Common myeloid progenitor, CD34-positive (primary cell): Measurements from ENCODE around the gene DHCR7.

ENCODE experiments used
- CTCF ChIA-PET: fragments of 350-600 bp; sonication (Branson Sonifier 250); formaldehyde crosslinking; loops from one replicate; lab custom pipeline; 2021; ENCODE audit warnings: antibody characterized with exemption; lab: Charles Lee
- POLR2A ChIA-PET: fragments of 350-600 bp; sonication (Branson Sonifier 250); formaldehyde crosslinking; loops from one replicate; lab custom pipeline; 2021; ENCODE audit warnings: antibody characterized with exemption; lab: Charles Lee
- DNase-seq, 3 donors: peaks; one replicate each; pipeline versions ENCODE4 v3.0.0 to v3.0.0-alpha.2; 2013
- H3K27ac ChIP-seq, 2 experiments: 1 replicate in 1 of 2; 2 replicates in 1 of 2; pipeline ENCODE4 v1.7.0; 2013; ENCODE audit warnings: inconsistent platforms in 2 of 2, low read length in 2 of 2, mild to moderate bottlenecking in 2 of 2, low read depth in 1 of 2, moderate library complexity in 1 of 2; ENCODE audit not compliant: severe bottlenecking in 2 of 2, insufficient read depth in 1 of 2, poor library complexity in 1 of 2
- H3K27me3 ChIP-seq, 5 experiments: replicated peaks in 2 of 5; 1 replicate in 3 of 5; 2 replicates in 2 of 5; pipeline versions ENCODE4 v1.6.1 to v1.7.0; 2013; ENCODE audit warnings: low read length in 4 of 5, mild to moderate bottlenecking in 2 of 5, moderate library complexity in 2 of 5, inconsistent platforms in 1 of 5; ENCODE audit not compliant: insufficient read depth in 5 of 5, control insufficient read depth in 4 of 5
- H3K36me3 ChIP-seq, 4 experiments: 1 replicate in 2 of 4; 2 replicates in 2 of 4; pipeline versions ENCODE4 v1.6.1 to v1.7.0; 2013; ENCODE audit warnings: low read length in 3 of 4, control low read depth in 1 of 4, mild to moderate bottlenecking in 1 of 4; ENCODE audit not compliant: control insufficient read depth in 4 of 4, insufficient read depth in 4 of 4
- H3K4me1 ChIP-seq, 4 experiments: 1 replicate in 3 of 4; 2 replicates in 1 of 4; pipeline versions ENCODE4 v1.6.1 to v1.7.1; 2013; ENCODE audit warnings: low read length in 3 of 4, mild to moderate bottlenecking in 3 of 4, control low read depth in 1 of 4, inconsistent platforms in 1 of 4, moderate library complexity in 1 of 4; ENCODE audit not compliant: control insufficient read depth in 4 of 4, insufficient read depth in 4 of 4; ENCODE audit errors: control extremely low read depth in 1 of 4
- H3K4me3 ChIP-seq, 7 experiments: 1 replicate in 4 of 7; 2 replicates in 3 of 7; pipeline versions ENCODE4 v1.5.1 to v1.7.0; 2013; ENCODE audit warnings: mild to moderate bottlenecking in 7 of 7, low read length in 6 of 7, moderate library complexity in 6 of 7, inconsistent platforms in 2 of 7, low read depth in 2 of 7, control low read depth in 1 of 7; ENCODE audit not compliant: insufficient read depth in 4 of 7, control insufficient read depth in 1 of 7; ENCODE audit errors: extremely low read depth in 1 of 7
- H3K9me3 ChIP-seq, 5 experiments: 1 replicate in 4 of 5; 2 replicates in 1 of 5; pipeline versions ENCODE4 v1.6.1 to v1.7.1; 2013; ENCODE audit warnings: low read length in 4 of 5, mild to moderate bottlenecking in 2 of 5, inconsistent platforms in 1 of 5, low read depth in 1 of 5, moderate library complexity in 1 of 5; ENCODE audit not compliant: control insufficient read depth in 4 of 5, insufficient read depth in 2 of 5; ENCODE audit errors: control extremely low read depth in 1 of 5
- WGBS: methylation state at CpG from one replicate; pipeline ENCODE4 v1.1.5; 2013; ENCODE audit not compliant: insufficient coverage; 5-methylcytosine and 5-hydroxymethylcytosine counted together

Gene DHCR7

DNA sequence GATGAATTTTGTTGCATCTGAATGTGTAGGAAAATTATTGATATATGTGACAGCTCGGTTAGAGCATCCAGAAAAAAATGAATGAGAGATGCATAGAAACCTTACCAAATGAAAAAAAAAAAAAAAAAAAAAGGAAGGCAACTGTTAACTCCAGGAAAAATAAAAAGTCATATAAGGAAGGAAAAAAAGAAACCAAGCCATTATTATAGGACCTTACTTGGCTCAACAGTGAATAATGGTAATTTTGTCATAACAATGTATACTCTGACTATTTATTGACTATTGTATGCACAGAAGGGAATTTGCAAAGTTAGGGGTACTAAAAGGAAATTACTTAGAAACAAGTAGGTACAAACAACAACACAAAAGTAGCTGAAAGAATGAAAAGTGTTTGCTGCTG, 2.0 kb downstream of the DHCR7 start:
- ChIA-PET CTCF (interaction anchor here (2.4 kb wide), 1 partner anchor 8 kb away, joined by 11 read pairs; no protein-coding TSS in a partner anchor), POLR2A (no interaction called here)
- no peak overlapping the region for H3K27ac ChIP-seq
- no peaks in the 10 kb centered on the region for H3K27me3 ChIP-seq
- peak overlapping the region in 1 of 7 experiments; percentile 31 for H3K4me3 ChIP-seq
- peaks cover 5 to 39% (median 29%) of the 10 kb centered on the region in 4 experiments for H3K4me1 ChIP-seq
- H3K9me3 ChIP-seq = peaks cover 0 to 8% (median 0%) of the 10 kb centered on the region in 5 experiments
- no peak for DNase-seq
- no CpG with 5 or more reads among the region's 1 CpG for whole genome bisulfite sequencing
- peaks cover 5 to 62% (median 33%) of the 10 kb centered on the region in 4 experiments for H3K36me3 ChIP-seq

DNA sequence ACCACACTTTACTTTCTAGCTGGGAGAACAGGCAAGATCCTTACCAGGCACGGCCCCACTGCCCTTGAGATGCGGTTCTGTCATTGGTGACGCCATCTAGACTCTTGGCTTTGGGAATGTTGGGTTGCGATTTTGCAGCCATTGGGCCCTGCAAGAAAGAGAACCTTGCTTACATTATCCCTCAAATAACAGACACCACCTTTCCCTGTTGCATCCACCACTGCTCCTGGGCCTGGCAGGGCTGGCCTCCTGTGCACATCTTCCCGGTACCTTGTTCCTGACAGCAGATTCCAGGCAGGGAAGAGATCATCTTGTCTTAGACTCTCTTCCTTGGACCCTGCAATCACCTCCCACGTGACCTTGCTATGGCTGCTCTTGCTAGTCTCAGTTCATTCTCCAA, 3.4 kb downstream of the DHCR7 start:
- POLR2A ChIA-PET = interaction anchor here (0.6 kb wide), 1 partner anchor 524 kb away, joined by 3 read pairs; no protein-coding TSS in a partner anchor
- Histone ChIP-seq H3K36me3 (peaks cover 5 to 75% (median 43%) of the 10 kb centered on the region in 4 experiments), H3K27me3 (no peaks in the 10 kb centered on the region), H3K9me3 (peaks cover 0 to 8% (median 0%) of the 10 kb centered on the region in 5 experiments), H3K4me3 (no peak overlapping the region), H3K4me1 (peaks cover 5 to 26% (median 21%) of the 10 kb centered on the region in 4 experiments), H3K27ac (no peak overlapping the region)
- CTCF ChIA-PET = no interaction called here
- DNase-seq = no peak
- WGBS = 100% methylated on average over 3 of the region's 6 CpGs

DNA sequence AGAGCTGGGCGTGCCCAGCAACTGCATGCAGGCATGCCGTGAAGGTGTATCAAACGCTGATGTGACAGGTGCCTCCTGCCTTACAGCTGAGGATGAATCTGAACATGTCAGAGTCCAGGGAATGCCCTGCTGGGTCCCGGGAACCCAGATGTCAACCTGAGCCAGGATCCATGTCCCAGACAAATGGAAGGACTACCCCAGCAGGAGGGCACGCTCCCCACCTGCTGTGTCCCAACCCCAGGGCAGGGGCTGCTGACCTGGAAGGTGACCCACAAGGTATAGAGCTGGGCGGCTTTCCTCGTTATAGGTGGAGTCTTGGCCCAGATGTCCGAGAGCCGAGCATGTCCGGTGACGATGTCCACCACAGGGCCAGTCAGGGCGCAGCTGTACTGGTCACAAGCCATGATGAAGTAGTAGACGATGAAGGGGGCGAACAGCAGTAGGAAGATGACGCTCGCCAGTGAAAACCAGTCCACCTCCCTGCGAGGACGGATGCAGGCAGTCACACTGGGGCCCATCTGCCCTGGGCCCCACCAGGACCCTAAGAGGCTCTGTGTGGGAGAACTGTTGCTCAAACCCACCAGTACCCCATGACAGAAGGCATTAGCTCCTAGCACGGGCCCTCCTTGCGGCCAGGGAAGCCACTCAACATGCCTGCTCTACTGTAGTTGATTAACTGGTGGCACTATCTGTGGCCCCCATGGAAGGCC, 4.3 kb downstream of the DHCR7 start:
- no peak overlapping the region for H3K27ac ChIP-seq
- no peaks in the 10 kb centered on the region for H3K27me3 ChIP-seq
- ChIA-PET CTCF (no interaction called here), POLR2A (no interaction called here)
- H3K9me3 ChIP-seq = peaks cover 0 to 8% (median 0%) of the 10 kb centered on the region in 5 experiments
- H3K4me3 ChIP-seq = no peak overlapping the region
- WGBS = 93% methylated on average over 20 of the region's 20 CpGs
- H3K4me1 ChIP-seq = peaks cover 2 to 16% (median 13%) of the 10 kb centered on the region in 4 experiments
- DNase-seq = no peak
- H3K36me3 ChIP-seq = peaks cover 5 to 84% (median 47%) of the 10 kb centered on the region in 4 experiments

DNA sequence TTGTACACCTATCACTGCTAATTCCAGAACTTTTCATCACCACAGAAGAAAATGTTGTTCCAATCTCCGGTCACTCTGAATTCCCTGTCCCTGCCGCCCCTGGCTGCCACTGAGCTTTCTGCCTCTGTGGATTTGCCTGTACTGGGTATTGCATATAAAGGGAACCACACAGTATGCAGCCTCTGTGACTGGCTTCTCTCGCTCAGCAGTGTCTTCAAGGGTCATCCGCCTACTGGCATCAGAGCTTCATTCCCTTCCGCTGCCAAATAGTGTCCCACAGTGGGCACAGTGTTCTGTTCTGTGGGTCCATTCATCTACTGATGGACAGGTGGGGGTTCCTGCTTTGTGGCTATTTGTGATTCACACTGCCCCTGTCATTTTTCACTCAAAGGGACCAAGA, 5.3 kb downstream of the DHCR7 start:
- POLR2A ChIA-PET = no interaction called here

DNA sequence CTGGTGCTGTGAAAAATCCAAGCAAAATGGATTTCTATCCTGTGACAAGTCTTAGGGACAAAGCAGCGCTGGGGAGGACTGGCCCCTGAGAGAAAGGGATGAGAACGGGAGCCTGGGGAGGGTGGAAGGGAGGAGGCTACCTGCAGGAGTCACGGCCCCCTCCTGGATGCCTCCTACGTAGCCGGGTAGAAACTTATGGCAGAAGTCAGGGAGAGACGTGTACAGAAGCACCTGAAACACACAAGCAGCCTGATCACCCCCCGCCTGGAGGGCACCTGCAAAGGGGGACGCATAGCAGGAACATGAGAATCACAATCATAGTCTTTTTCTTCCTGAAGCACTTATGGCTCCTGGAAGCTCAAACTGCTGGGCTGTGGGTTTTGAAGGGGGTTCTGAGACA, 6.1 kb downstream of the DHCR7 start:
- ChIA-PET POLR2A (no interaction called here), CTCF (interaction anchor here (0.8 kb wide), 1 partner anchor 22 kb away, joined by 3 read pairs; no protein-coding TSS in a partner anchor)
- Histone ChIP-seq H3K9me3 (peaks cover 0 to 8% (median 0%) of the 10 kb centered on the region in 5 experiments), H3K4me1 (peaks cover 0 to 5% (median under 1%) of the 10 kb centered on the region in 4 experiments), H3K27ac (no peak overlapping the region), H3K27me3 (no peaks in the 10 kb centered on the region), H3K36me3 (peaks cover 7 to 98% (median 62%) of the 10 kb centered on the region in 4 experiments), H3K4me3 (no peak overlapping the region)
- 98% methylated on average over 7 of the region's 8 CpGs for WGBS
- DNase-seq = no peak

More for the DNA sequence above, 5.3 kb downstream of the DHCR7 start:
- WGBS = 98% methylated on average over 4 of the region's 5 CpGs
- CTCF ChIA-PET = interaction anchor here (0.6 kb wide), 1 partner anchor 62 kb away, joined by 4 read pairs; no protein-coding TSS in a partner anchor
- Histone ChIP-seq H3K27ac (no peak overlapping the region), H3K9me3 (peaks cover 0 to 8% (median 0%) of the 10 kb centered on the region in 5 experiments), H3K4me3 (no peak overlapping the region), H3K27me3 (no peaks in the 10 kb centered on the region), H3K36me3 (peaks cover 7 to 94% (median 55%) of the 10 kb centered on the region in 4 experiments), H3K4me1 (peaks cover 2 to 12% (median 8%) of the 10 kb centered on the region in 4 experiments)
- no peak for DNase-seq

DNA sequence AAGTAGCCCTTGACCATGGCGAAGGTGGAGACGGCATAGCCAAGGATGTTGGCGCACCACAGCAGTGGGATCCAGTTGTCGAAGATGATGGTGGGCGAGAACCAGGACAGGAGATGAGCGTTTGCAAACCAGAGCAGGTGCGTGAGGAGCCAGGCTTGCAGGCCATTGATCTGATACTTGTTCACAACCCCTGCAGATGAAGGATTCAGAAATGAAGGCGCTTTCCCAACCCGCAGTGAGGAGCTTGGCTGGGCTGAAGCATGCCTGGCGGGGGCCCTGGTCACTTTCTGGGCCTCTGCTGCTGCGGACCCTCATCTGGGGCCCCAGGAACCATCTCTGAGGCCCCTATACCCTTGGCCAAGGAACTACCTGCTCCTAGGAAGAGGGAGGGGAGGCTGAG, 6.9 kb downstream of the DHCR7 start:
- Histone ChIP-seq H3K27me3 (no peaks in the 10 kb centered on the region), H3K27ac (no peak overlapping the region), H3K4me1 (no peaks in the 10 kb centered on the region), H3K9me3 (peaks cover 0 to 5% (median 0%) of the 10 kb centered on the region in 5 experiments), H3K4me3 (no peak overlapping the region), H3K36me3 (peaks cover 7 to 95% (median 63%) of the 10 kb centered on the region in 4 experiments)
- CTCF ChIA-PET = interaction anchor here (0.8 kb wide), 1 partner anchor 21 kb away, joined by 3 read pairs; no protein-coding TSS in a partner anchor
- 94% methylated on average over 11 of the region's 11 CpGs for WGBS
- no peak for DNase-seq
- POLR2A ChIA-PET = no interaction called here
